Muscle of leg (tissue), 11 donors: ENCODE measurements around the gene PAM16. TPM values are rescaled to one million over a fixed set of nuclear protein-coding genes. Genes with fewer than 3 reads are reported as not detected.

Experiments
- DNase-seq: peaks from one replicate; pipeline ENCODE4 v3.0.0; 2013
- H3K27ac ChIP-seq: one replicate; pipeline ENCODE4 v1.5.1; 2013; ENCODE audit warnings: mild to moderate bottlenecking, low read length, control low read depth
- H3K27me3 ChIP-seq: one replicate; pipeline ENCODE4 v1.6.1; 2013; ENCODE audit warnings: low read length; ENCODE audit not compliant: control insufficient read depth, insufficient read depth
- H3K36me3 ChIP-seq: one replicate; pipeline ENCODE4 v1.6.1; 2013; ENCODE audit warnings: low read length; ENCODE audit not compliant: control insufficient read depth, insufficient read depth
- H3K4me1 ChIP-seq: one replicate; pipeline ENCODE4 v1.6.1; 2013; ENCODE audit warnings: low read length; ENCODE audit not compliant: control insufficient read depth, insufficient read depth
- H3K4me3 ChIP-seq: one replicate; pipeline ENCODE4 v1.5.1; 2013; ENCODE audit warnings: low read length, control low read depth
- H3K9me3 ChIP-seq: replicated peaks from 2 replicates; pipeline ENCODE4 v1.6.1; 2013; ENCODE audit warnings: low read depth, low read length; ENCODE audit not compliant: control insufficient read depth
- WGBS: methylation state at CpG from one replicate; pipeline ENCODE4 v1.1.5; 2013; ENCODE audit warnings: missing lambda C conversion rate; ENCODE audit not compliant: insufficient coverage; 5-methylcytosine and 5-hydroxymethylcytosine counted together
- polyA plus RNA-seq, 8 donors: library from polyadenylated mRNA; unstranded; fragments of 120-200 nt; gene quantifications; one replicate each; pipeline versions ENCODE4 v1.2.1 to v1.2.3, GENCODE V29; 2013; ENCODE audit warnings: inconsistent platforms in 1 of 8, low replicate concordance in 1 of 8; ENCODE audit not compliant: insufficient read length in 8 of 8, insufficient read depth in 1 of 8
- total RNA-seq: library from RNA; stranded (reverse); fragments of 120-200 nt; gene quantifications from one replicate; pipeline ENCODE4 v1.2.4, GENCODE V29; 2013

The PAM16 gene
- total and polyA plus RNA-seq, 9 donors: 22.1 to 34.0 (median 27.8) TPM

DNA sequence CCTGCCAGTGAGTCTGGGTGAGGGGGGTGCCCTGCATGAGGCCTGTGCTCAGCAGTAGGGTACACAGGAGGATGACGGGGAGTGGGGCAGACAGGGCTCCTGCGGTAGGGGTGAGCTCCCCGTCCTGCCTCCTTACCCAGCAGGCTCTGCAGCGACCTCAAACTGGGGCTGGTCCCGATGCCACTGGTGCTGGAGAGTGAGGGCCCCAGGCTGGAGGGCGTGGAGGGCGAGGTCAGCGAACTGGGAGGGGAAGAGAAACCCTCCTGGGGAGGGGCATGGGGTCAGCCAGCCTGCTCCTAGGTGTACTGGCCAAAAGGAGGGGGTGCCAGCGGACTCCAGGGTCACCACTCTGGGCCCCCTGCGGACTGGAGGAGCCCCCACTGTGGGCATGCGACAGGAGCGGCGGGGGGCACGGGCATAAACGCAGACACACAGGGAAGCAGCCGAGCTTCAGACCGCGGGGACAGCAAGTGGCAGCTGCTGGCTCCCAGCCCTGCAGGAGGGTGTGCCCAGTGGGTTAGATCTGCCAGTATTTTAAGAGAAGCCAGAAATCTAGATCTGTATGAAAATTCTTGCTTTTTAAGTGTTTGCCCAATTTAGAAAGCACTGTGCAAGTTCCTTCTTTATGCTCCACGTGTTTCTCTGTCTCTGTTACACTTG lies 11.5 kb upstream of the PAM16 start:
- no peaks in the 10 kb centered on the region for H3K9me3 ChIP-seq
- H3K36me3 ChIP-seq: peaks cover 65% of the 10 kb centered on the region
- H3K4me3 ChIP-seq: no peak overlapping the region
- H3K27me3 ChIP-seq: no peaks in the 10 kb centered on the region
- no peak for DNase-seq
- no peak overlapping the region for H3K27ac ChIP-seq
- H3K4me1 ChIP-seq: peaks cover 9% of the 10 kb centered on the region
- WGBS: 81% methylated on average over 16 of the region's 19 CpGs

DNA sequence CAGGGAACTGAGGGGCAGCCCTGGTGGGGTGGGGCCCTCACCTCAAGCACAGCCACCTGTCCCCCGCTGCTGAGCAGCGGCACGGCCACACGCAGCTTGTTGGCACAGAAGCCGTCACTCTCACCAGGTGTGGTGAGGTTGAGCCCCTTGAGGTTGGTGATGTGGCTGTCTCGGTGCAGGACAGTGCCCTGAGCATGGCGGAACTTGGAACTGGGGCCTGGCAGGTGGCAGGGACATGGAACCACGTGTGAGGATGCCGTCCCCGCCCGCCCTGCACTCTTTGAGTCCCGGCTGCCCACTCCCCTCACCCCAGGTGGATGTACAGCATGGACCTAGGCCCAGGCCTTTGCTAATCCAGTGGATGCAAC lies 10.8 kb upstream of the PAM16 start:
- H3K4me1 ChIP-seq: peaks cover 9% of the 10 kb centered on the region
- H3K9me3 ChIP-seq: no peaks in the 10 kb centered on the region
- DNase-seq: no peak
- H3K27me3 ChIP-seq: no peaks in the 10 kb centered on the region
- 87% methylated on average over 10 of the region's 12 CpGs for WGBS
- no peak overlapping the region for H3K4me3 ChIP-seq
- peaks cover 67% of the 10 kb centered on the region for H3K36me3 ChIP-seq
- H3K27ac ChIP-seq: no peak overlapping the region

DNA sequence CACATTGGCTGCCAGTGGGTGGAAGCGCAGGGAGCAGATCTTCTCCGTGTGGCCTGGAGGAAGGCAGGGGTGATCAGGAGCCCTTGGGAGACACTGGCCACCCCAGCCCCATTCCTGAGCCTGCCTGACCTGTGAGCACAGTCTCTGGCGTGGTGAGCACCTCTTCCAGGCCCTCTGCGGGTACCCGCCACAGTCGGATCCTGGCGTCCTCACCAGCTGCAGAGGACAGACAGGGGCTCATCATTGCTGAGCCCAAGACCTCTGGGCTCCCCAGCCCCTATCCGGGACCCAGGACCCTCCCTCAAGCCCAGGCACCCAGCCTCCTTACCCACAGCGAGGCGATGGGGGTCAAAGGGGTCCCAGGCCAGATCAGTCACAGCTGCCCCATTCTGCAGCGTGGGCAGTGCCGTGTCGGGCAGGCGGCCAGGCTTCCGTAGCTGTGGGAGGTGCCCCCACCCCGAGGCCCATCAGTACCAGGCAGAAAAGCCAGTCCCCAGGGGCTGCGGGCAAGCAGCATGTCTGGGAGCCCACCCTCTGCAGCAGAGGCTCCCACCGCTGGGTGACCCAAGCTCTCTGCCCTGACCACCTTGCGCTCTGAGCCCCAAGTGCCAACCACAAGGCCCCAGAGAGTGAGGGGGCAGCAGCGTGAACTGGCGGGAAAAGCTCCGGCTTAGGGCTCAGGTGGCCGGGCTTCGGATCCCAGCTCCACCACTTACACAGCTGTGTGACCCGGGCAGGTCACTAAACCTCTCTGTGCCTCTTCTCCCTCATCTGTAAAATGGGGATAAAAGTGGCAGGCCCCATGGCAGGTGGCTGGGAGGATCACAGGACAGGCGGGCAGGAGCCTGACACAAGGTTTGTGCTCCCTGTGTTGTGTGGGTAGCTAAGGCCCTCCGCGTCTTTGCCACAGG lies 10.2 kb upstream of the PAM16 start:
- no peak for DNase-seq
- no peak overlapping the region for H3K27ac ChIP-seq
- H3K9me3 ChIP-seq: no peaks in the 10 kb centered on the region
- peaks cover 9% of the 10 kb centered on the region for H3K4me1 ChIP-seq
- H3K36me3 ChIP-seq: peaks cover 66% of the 10 kb centered on the region
- H3K4me3 ChIP-seq: no peak overlapping the region
- 97% methylated on average over 24 of the region's 28 CpGs for WGBS
- no peaks in the 10 kb centered on the region for H3K27me3 ChIP-seq

DNA sequence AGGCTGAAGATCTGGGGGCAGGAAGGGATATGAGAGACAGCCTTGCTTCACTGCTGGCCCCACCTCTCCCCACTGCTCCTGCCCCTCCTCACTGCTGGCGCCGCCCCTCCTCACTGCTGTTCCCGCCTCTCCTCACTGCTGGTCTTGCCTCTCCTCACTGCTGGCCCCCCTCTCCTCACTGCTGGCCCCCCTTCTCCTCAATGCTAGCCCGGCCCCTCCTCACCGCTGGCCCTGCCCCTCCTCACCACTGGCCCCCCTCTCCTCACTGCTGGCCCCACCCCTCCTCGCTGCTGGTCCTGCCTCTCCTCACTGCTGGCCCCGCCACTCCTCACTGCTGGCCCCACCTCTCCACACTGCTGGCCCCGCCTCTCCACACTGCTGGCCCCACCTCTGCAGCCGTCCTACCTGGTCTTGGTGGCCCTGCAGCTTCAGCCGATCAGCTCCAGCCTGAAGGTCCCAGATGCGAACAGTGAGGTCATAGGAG lies 9.5 kb upstream of the PAM16 start:
- H3K27ac ChIP-seq: no peak overlapping the region
- WGBS: 68% methylated on average over 9 of the region's 11 CpGs
- no peak overlapping the region for H3K4me3 ChIP-seq
- no peak for DNase-seq
- no peaks in the 10 kb centered on the region for H3K27me3 ChIP-seq
- peaks cover 9% of the 10 kb centered on the region for H3K4me1 ChIP-seq
- H3K9me3 ChIP-seq: no peaks in the 10 kb centered on the region
- H3K36me3 ChIP-seq: peaks cover 66% of the 10 kb centered on the region

DNA sequence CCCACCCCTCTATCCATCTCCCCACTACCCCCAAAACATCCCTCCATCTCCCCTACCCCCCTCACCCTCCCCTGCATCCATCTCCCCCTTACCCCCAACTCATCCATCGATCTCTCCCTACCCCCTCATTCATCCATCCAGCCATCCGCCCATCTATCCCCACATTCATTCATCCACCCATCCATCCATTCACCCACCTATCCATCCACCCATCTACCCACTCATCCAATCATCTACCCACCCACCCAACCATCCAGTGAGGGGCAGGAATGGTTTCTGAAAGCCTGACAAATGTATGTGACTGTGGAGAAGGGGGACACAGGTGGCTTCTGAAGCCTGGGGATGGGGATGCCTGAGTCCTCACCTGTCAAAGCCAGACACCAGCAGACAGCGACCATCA lies 8.8 kb upstream of the PAM16 start:
- no peaks in the 10 kb centered on the region for H3K9me3 ChIP-seq
- H3K36me3 ChIP-seq: peaks cover 61% of the 10 kb centered on the region
- H3K27me3 ChIP-seq: no peaks in the 10 kb centered on the region
- H3K4me3 ChIP-seq: no peak overlapping the region
- peaks cover 9% of the 10 kb centered on the region for H3K4me1 ChIP-seq
- 74% methylated on average over 3 of the region's 3 CpGs for WGBS
- no peak for DNase-seq
- no peak overlapping the region for H3K27ac ChIP-seq

DNA sequence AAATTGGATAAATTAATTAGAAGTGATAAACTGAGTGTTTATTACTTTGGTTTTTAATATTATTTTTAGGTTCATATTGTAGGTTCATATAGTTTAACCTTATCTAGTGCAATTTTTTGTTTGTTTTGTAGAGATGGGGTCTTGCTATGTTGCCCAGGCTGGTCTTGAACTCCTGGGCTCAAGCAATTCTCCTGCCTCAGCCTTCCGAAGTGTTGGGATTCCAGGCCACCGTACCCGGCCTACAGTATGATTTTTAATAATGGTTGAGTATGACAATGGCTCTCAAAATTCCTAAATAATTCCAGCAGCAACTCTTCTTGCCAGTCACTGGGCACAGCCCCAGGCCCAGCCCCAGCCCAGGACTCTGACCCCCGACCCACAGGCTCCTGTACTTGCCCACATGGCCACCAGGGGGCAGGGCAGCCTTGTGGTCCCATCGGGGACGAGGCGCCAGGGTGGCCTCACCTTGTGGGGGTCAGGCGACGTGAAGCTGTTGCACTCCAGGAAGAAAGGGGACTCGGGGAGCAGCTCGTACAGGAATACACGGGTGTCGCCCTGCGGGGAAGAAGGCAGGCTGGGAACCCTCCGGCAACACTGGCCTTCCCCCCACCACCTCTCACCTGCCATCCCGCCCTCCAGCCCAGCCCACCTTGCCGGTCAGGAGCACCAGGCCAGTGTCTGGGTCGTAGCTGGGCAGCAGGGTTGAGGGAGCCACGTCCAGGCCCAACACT lies 7.9 kb upstream of the PAM16 start:
- H3K27ac ChIP-seq: no peak overlapping the region
- peaks cover 55% of the 10 kb centered on the region for H3K36me3 ChIP-seq
- no peaks in the 10 kb centered on the region for H3K9me3 ChIP-seq
- no peak overlapping the region for H3K4me3 ChIP-seq
- H3K27me3 ChIP-seq: no peaks in the 10 kb centered on the region
- H3K4me1 ChIP-seq: peaks cover 9% of the 10 kb centered on the region
- 11% methylated on average over 7 of the region's 19 CpGs for WGBS
- peak; percentile 50 for DNase-seq

DNA sequence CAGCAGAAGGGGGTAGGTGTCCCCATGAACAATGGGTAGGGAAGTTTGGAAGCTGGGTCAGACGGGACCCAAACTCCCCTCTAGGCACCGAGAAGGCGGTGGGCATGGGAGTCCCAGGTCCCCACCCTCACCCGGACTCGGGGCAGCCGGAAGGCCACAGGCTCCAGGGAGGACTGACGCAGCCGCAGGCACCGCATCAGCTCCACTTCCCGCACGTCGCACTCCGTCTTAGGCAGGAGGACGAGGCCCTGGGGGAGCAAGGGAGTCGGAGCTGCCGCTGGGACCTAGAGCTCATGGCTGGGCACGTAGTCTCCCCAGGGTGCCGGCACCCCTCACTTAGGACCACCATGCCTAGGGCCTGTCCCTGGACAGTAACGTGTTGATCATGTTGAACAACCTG lies 7.1 kb upstream of the PAM16 start:
- WGBS: 93% methylated on average over 14 of the region's 19 CpGs
- no peak for DNase-seq
- Histone ChIP-seq H3K27ac (no peak overlapping the region), H3K4me3 (no peak overlapping the region), H3K36me3 (peaks cover 53% of the 10 kb centered on the region), H3K9me3 (no peaks in the 10 kb centered on the region), H3K27me3 (no peaks in the 10 kb centered on the region), H3K4me1 (peaks cover 9% of the 10 kb centered on the region)

DNA sequence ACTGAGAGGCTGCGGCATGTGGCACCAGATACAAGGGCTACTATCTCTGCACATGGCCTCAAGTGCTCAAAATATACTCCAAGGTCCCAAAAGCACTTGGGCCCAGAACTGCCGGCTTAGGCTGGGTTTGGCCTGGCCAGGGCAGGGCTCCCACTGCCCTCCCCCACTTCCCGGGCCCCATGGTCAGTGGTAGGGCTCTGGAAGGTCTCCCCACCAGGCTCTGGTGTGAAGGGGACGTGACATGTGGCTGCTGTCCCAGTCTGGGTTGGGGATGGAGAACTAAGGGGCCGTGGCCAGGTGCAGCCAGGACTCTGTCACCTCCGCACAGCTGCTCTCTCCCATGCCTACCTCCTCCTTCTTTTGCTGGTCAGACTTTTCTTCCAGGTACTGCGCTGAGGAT lies 5.7 kb upstream of the PAM16 start:
- WGBS: 90% methylated on average over 6 of the region's 7 CpGs
- Histone ChIP-seq H3K4me1 (peaks cover 3% of the 10 kb centered on the region), H3K4me3 (no peak overlapping the region), H3K9me3 (no peaks in the 10 kb centered on the region), H3K27me3 (no peaks in the 10 kb centered on the region), H3K36me3 (peaks cover 39% of the 10 kb centered on the region), H3K27ac (no peak overlapping the region)
- no peak for DNase-seq

DNA sequence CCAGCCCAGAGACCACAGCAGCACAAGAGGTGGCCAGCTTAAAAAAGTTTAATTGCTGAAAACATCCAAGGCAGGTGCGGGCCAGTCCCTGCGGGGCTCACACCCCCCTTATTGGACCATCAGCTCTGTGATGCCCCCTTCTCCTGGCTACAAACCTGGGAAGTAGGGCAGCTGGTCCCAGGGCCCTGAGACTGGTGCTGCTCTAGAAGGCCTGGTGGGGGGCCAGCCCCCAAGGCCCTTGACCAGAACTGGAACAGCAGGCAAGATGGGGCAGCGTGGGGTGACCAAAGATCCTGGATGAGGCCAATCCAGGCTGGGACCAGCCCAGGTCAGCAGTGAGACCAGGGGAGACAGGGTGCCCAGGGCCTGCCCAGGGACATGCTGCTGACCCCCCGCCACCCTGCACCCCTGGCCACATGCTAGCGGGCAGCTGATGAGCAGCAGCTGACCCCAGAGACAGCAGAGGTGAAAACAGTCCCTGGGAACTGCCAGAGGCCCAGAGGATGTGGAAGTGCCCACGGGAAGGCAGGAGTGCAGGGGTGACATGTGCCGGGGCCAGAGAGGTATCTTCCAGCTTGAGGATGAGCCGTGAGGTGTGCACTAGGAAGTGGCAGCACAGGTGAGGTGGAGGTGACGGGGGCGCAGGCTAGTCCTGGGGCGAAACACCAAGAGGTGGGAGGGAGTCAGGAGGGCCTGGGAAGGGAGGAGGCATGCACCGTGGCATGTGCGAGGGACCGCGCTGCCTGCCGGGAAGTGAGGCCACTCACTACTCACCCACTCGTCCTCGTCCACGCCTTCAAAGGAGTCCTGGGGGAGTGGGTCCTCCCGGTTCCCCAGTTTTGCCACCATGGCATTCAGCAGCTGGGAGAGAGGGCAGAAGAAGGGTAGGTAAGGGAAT lies 3.6 kb upstream of the PAM16 start:
- Histone ChIP-seq H3K36me3 (peaks cover 21% of the 10 kb centered on the region), H3K27ac (no peak overlapping the region), H3K4me1 (peaks cover 14% of the 10 kb centered on the region), H3K4me3 (no peak overlapping the region), H3K27me3 (no peaks in the 10 kb centered on the region), H3K9me3 (no peaks in the 10 kb centered on the region)
- no peak for DNase-seq
- 92% methylated on average over 8 of the region's 20 CpGs for WGBS
